Measurements from ENCODE around the gene NPAS3. TPM values are rescaled to one million over a fixed set of nuclear protein-coding genes. Genes with fewer than 3 reads are reported as not detected.

NPAS3 gene
- total RNA-seq, 1 donor from 2014 or later = 5.2 TPM

- no peak overlapping the region for H3K4me3 Mint-ChIP-seq
- peaks cover 25% of the 10 kb centered on the region for H3K4me1 Mint-ChIP-seq
- DNase-seq (ENCODE audit: low spot score in 2 of 2, unreplicated experiment in 2 of 2) = no peak
- H3K36me3 Mint-ChIP-seq = no peaks in the 10 kb centered on the region
- no peak overlapping the region for H3K27ac Mint-ChIP-seq
- peaks cover 27% of the 10 kb centered on the region for H3K27me3 Mint-ChIP-seq (ENCODE audit: low read depth)
- no peaks in the 10 kb centered on the region for H3K9me3 Mint-ChIP-seq
- TF ChIP-seq CTCF (IDR thresholded peaks at IDR 0.05; ENCODE audit: unreplicated experiment) = no peak
Measured at GRCh38 chr14:33483541-33483940, 544.9 kb downstream of the NPAS3 start.

- H3K27me3 Mint-ChIP-seq (ENCODE audit: low read depth) = peaks cover 29% of the 10 kb centered on the region
- peaks cover 20% of the 10 kb centered on the region for H3K4me1 Mint-ChIP-seq
- H3K4me3 Mint-ChIP-seq = no peak overlapping the region
- H3K9me3 Mint-ChIP-seq = no peaks in the 10 kb centered on the region
- TF ChIP-seq CTCF (IDR thresholded peaks at IDR 0.05; ENCODE audit: unreplicated experiment) = no peak
- H3K36me3 Mint-ChIP-seq = no peaks in the 10 kb centered on the region
- DNase-seq (ENCODE audit: low spot score in 2 of 2, unreplicated experiment in 2 of 2) = no peak
- no peak overlapping the region for H3K27ac Mint-ChIP-seq
Measured at GRCh38 chr14:33484264-33484663, 545.6 kb downstream of the NPAS3 start.

GRCh38 chr14:33486332-33486890 lies 547.7 kb downstream of the NPAS3 start:
- Mint-ChIP-seq H3K9me3 (no peaks in the 10 kb centered on the region), H3K36me3 (no peaks in the 10 kb centered on the region), H3K27me3 (ENCODE audit: low read depth) (peaks cover 29% of the 10 kb centered on the region), H3K27ac (no peak overlapping the region), H3K4me3 (no peak overlapping the region), H3K4me1 (peaks cover 4% of the 10 kb centered on the region)
- no peak for DNase-seq (ENCODE audit: low spot score in 2 of 2, unreplicated experiment in 2 of 2)
- no peak for TF ChIP-seq CTCF (IDR thresholded peaks at IDR 0.05; ENCODE audit: unreplicated experiment)

GRCh38 chr14:33488582-33488981 lies 549.9 kb downstream of the NPAS3 start:
- Mint-ChIP-seq H3K36me3 (no peaks in the 10 kb centered on the region), H3K4me1 (peaks cover 4% of the 10 kb centered on the region), H3K27ac (no peak overlapping the region), H3K9me3 (no peaks in the 10 kb centered on the region), H3K27me3 (ENCODE audit: low read depth) (peaks cover 17% of the 10 kb centered on the region), H3K4me3 (no peak overlapping the region)
- no peak for DNase-seq (ENCODE audit: low spot score in 2 of 2, unreplicated experiment in 2 of 2)
- TF ChIP-seq CTCF (IDR thresholded peaks at IDR 0.05; ENCODE audit: unreplicated experiment) = no peak

- H3K9me3 Mint-ChIP-seq = peaks cover 9% of the 10 kb centered on the region
- no peak for TF ChIP-seq CTCF (IDR thresholded peaks at IDR 0.05; ENCODE audit: unreplicated experiment)
- H3K27me3 Mint-ChIP-seq (ENCODE audit: low read depth) = peaks cover 17% of the 10 kb centered on the region
- peaks cover 4% of the 10 kb centered on the region for H3K4me1 Mint-ChIP-seq
- H3K27ac Mint-ChIP-seq = no peak overlapping the region
- DNase-seq (ENCODE audit: low spot score in 2 of 2, unreplicated experiment in 2 of 2) = no peak
- H3K4me3 Mint-ChIP-seq = no peak overlapping the region
- H3K36me3 Mint-ChIP-seq = peaks cover 5% of the 10 kb centered on the region
Measured at GRCh38 chr14:33490555-33490954, 551.9 kb downstream of the NPAS3 start.

- Mint-ChIP-seq H3K9me3 (peaks cover 15% of the 10 kb centered on the region), H3K4me1 (peaks cover 2% of the 10 kb centered on the region), H3K4me3 (no peak overlapping the region), H3K36me3 (peaks cover 8% of the 10 kb centered on the region), H3K27me3 (ENCODE audit: low read depth) (peaks cover 18% of the 10 kb centered on the region), H3K27ac (no peak overlapping the region)
- DNase-seq (ENCODE audit: low spot score in 2 of 2, unreplicated experiment in 2 of 2) = no peak
- no peak for TF ChIP-seq CTCF (IDR thresholded peaks at IDR 0.05; ENCODE audit: unreplicated experiment)
Measured at GRCh38 chr14:33491112-33491511, 552.4 kb downstream of the NPAS3 start.

Measured in mesothelial cell of epicardium (in vitro differentiated cells).